ENCODE data around the gene SLC35E4. TPM values are rescaled to one million over a fixed set of nuclear protein-coding genes. Genes with fewer than 3 reads are reported as not detected.

The SLC35E4 gene
- total RNA-seq, 2 experiments from 2014 or later, result 2.1 to 2.9 TPM

- H3K27ac ChIP-seq (ENCODE audit: low read depth in 1 of 2, low read length in 2 of 2), result no peak overlapping the region
- no peak overlapping the region for H3K4me3 Mint-ChIP-seq
- H3K4me1 ChIP-seq (ENCODE audit: insufficient read depth, low read length), result peaks cover 31% of the 10 kb centered on the region
- POLR2A ChIA-PET, result no interaction called here
- intact Hi-C loops (cut with DNase I, micrococcal nuclease), result loop anchor here in 1 of 2 experiments (10.0 kb wide), 1 partner anchor 210 kb away; the partner anchor contains the start of gene SEC14L2
- no peak overlapping the region for H3K4me3 ChIP-seq (ENCODE audit: low read length)
- H3K36me3 Mint-ChIP-seq (ENCODE audit: low read depth), result no peaks in the 10 kb centered on the region
- no peak overlapping the region for H3K27ac Mint-ChIP-seq
- no peaks in the 10 kb centered on the region for H3K36me3 ChIP-seq (ENCODE audit: insufficient read depth, low read length)
- H3K9me3 ChIP-seq (ENCODE audit: control insufficient read depth in 1 of 2, insufficient read depth in 1 of 2, low read length in 2 of 2), result no peaks in the 10 kb centered on the region
- peaks cover 16% of the 10 kb centered on the region for H3K4me1 Mint-ChIP-seq (ENCODE audit: low read depth)
- no peak for DNase-seq
- H3K27me3 Mint-ChIP-seq, result no peaks in the 10 kb centered on the region
- no peaks in the 10 kb centered on the region for H3K27me3 ChIP-seq (ENCODE audit: control insufficient read depth in 1 of 2, insufficient read depth in 2 of 2, low read length in 2 of 2)
- CTCF ChIA-PET, result interaction anchor here (0.6 to 0.8 kb wide), 2 partner anchors 19 to 874 kb away, joined by 3 to 4 read pairs; no protein-coding TSS in a partner anchor
- no peaks in the 10 kb centered on the region for H3K9me3 Mint-ChIP-seq
- no peak for ATAC-seq (ENCODE audit: poor library complexity)
- TF ChIP-seq CTCF (IDR thresholded peaks at IDR 0.05), result no peak
Observed at GRCh38 chr22:30604723-30605122, 30.9 kb upstream of the SLC35E4 start.

GRCh38 chr22:30605449-30606110 lies 30.0 kb upstream of the SLC35E4 start:
- Histone ChIP-seq H3K36me3 (ENCODE audit: insufficient read depth, low read length) (no peaks in the 10 kb centered on the region), H3K4me1 (ENCODE audit: insufficient read depth, low read length) (peaks cover 33% of the 10 kb centered on the region), H3K27me3 (ENCODE audit: control insufficient read depth in 1 of 2, insufficient read depth in 2 of 2, low read length in 2 of 2) (no peaks in the 10 kb centered on the region), H3K27ac (ENCODE audit: low read depth in 1 of 2, low read length in 2 of 2) (no peak overlapping the region), H3K4me3 (ENCODE audit: low read length) (no peak overlapping the region), H3K9me3 (ENCODE audit: control insufficient read depth in 1 of 2, insufficient read depth in 1 of 2, low read length in 2 of 2) (no peaks in the 10 kb centered on the region)
- H3K4me1 Mint-ChIP-seq (ENCODE audit: low read depth), result peaks cover 16% of the 10 kb centered on the region
- ChIA-PET CTCF (interaction anchor here (0.8 to 1.6 kb wide), 4 partner anchors 9 to 29 kb away, joined by 3 to 7 read pairs (median 3); no protein-coding TSS in a partner anchor), POLR2A (interaction anchor here (1.4 kb wide), 1 partner anchor 12 kb away, joined by 4 read pairs; no protein-coding TSS in a partner anchor)
- no peaks in the 10 kb centered on the region for H3K9me3 Mint-ChIP-seq
- no peaks in the 10 kb centered on the region for H3K27me3 Mint-ChIP-seq
- no peak overlapping the region for H3K27ac Mint-ChIP-seq
- H3K4me3 Mint-ChIP-seq, result peak overlapping the region; percentile 46
- peak; percentile 43 for ATAC-seq (ENCODE audit: poor library complexity)
- intact Hi-C loops (cut with DNase I, micrococcal nuclease), result loop anchor here in 1 of 2 experiments (10.0 kb wide), 1 partner anchor 211 kb away; the partner anchor contains the start of gene SEC14L2
- H3K36me3 Mint-ChIP-seq (ENCODE audit: low read depth), result no peaks in the 10 kb centered on the region
- peak in 11 of 14 experiments; percentile 6 to 67 (median 28) for DNase-seq
- peak; percentile 70 for TF ChIP-seq CTCF (IDR thresholded peaks at IDR 0.05)

- Histone ChIP-seq H3K36me3 (ENCODE audit: insufficient read depth, low read length) (no peaks in the 10 kb centered on the region), H3K9me3 (ENCODE audit: control insufficient read depth in 1 of 2, insufficient read depth in 1 of 2, low read length in 2 of 2) (no peaks in the 10 kb centered on the region), H3K27ac (ENCODE audit: low read depth in 1 of 2, low read length in 2 of 2) (no peak within 1 kb of the TSS), H3K4me3 (ENCODE audit: low read length) (peak within 1 kb of the TSS; percentile 61), H3K27me3 (ENCODE audit: control insufficient read depth in 1 of 2, insufficient read depth in 2 of 2, low read length in 2 of 2) (no peaks in the 10 kb centered on the region), H3K4me1 (ENCODE audit: insufficient read depth, low read length) (peaks cover 33% of the 10 kb centered on the region)
- H3K36me3 Mint-ChIP-seq (ENCODE audit: low read depth), result no peaks in the 10 kb centered on the region
- ATAC-seq (ENCODE audit: poor library complexity) (peak; percentile 69), DNase-seq (peak in 9 of 14 experiments; percentile 10 to 69 (median 37))
- H3K27me3 Mint-ChIP-seq, result no peaks in the 10 kb centered on the region
- H3K4me3 Mint-ChIP-seq, result peak within 1 kb of the TSS; percentile 92
- no peaks in the 10 kb centered on the region for H3K9me3 Mint-ChIP-seq
- H3K4me1 Mint-ChIP-seq (ENCODE audit: low read depth), result peaks cover 16% of the 10 kb centered on the region
- intact Hi-C loops (cut with DNase I, micrococcal nuclease), result loop anchor here in 1 of 2 experiments (10.0 kb wide), 1 partner anchor 212 kb away; the partner anchor contains the start of gene SEC14L2
- no peak for TF ChIP-seq CTCF (IDR thresholded peaks at IDR 0.05)
- ChIA-PET POLR2A (interaction anchor here (1.0 to 1.4 kb wide), 4 partner anchors 13 to 1053 kb away, joined by 3 to 5 read pairs (median 4); partner anchors contain the start of genes PES1 and THOC5), CTCF (interaction anchor here (0.8 to 1.6 kb wide), 3 partner anchors 8 to 28 kb away, joined by 3 to 7 read pairs (median 3); no protein-coding TSS in a partner anchor)
- peak within 1 kb of the TSS; percentile 45 for H3K27ac Mint-ChIP-seq
Observed at GRCh38 chr22:30606455-30607299, 28.9 kb upstream of the SLC35E4 start, which contains the start of gene TCN2. TSS of gene TCN2 (plus strand) at chr22:30607174. CDS start at chr22:30607332, 158 bp downstream.
